PC-3 (cell line): ENCODE measurements around the gene GTPBP6.

Experiments used
- EZH2 ChIP-seq: fragments of 300-600 bp; sonication (generic); IDR thresholded peaks from one replicate; pipeline ENCODE4 v1.6.1; 2017; ENCODE audit warnings: antibody characterized with exemption, mild to moderate bottlenecking, low read length; ENCODE audit not compliant: unreplicated experiment
- TF ChIP-seq, protein P1 (sequence below): fragments of 300-600 bp; sonication (generic); conservative IDR thresholded peaks from 2 replicates; pipeline ENCODE4 v1.5.1; 2017; ENCODE audit warnings: antibody characterized with exemption, low read depth, mild to moderate bottlenecking, low read length

DNA sequence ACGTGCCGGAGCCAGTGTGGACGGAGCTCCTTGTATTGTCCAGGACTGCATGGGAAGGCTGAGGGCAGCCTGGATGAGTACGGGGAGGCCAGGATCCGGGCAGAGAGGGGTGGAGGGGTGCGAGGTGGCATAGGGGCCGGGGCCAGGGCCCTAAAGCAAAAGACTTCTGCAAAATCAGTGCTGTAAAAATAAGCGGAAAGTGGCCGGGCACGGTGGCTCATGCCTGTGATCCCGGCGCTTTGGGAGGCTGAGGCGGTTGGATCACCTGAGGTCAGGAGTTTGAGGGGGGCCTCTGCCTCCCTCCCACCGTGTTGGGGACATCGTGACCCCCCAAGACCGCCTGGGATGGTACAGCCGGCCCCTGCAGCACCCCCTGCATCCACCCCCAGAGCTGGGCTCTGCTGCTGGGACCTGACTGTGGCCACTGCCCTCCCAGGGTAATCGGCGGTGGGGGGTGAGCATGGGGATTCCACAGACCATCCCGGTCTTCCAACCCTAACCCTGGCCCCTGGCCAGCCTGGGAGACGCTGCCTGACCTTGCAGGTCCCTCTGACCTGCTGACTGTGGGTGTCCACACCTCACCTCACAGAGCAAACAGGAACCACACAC is 60.8 kb downstream of the GTPBP6 start:
- TF ChIP-seq, protein P1, sequence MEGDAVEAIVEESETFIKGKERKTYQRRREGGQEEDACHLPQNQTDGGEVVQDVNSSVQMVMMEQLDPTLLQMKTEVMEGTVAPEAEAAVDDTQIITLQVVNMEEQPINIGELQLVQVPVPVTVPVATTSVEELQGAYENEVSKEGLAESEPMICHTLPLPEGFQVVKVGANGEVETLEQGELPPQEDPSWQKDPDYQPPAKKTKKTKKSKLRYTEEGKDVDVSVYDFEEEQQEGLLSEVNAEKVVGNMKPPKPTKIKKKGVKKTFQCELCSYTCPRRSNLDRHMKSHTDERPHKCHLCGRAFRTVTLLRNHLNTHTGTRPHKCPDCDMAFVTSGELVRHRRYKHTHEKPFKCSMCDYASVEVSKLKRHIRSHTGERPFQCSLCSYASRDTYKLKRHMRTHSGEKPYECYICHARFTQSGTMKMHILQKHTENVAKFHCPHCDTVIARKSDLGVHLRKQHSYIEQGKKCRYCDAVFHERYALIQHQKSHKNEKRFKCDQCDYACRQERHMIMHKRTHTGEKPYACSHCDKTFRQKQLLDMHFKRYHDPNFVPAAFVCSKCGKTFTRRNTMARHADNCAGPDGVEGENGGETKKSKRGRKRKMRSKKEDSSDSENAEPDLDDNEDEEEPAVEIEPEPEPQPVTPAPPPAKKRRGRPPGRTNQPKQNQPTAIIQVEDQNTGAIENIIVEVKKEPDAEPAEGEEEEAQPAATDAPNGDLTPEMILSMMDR, result no peak
- no peak for TF ChIP-seq EZH2
